Glomerular visceral epithelial cell (primary cell): ENCODE measurements around the gene WARS2.

Experiments used
- DNase-seq: peaks from one replicate; pipeline ENCODE4 v3.0.0-alpha.2; 2016; ENCODE audit errors: extremely low spot score

Gene WARS2

DNA sequence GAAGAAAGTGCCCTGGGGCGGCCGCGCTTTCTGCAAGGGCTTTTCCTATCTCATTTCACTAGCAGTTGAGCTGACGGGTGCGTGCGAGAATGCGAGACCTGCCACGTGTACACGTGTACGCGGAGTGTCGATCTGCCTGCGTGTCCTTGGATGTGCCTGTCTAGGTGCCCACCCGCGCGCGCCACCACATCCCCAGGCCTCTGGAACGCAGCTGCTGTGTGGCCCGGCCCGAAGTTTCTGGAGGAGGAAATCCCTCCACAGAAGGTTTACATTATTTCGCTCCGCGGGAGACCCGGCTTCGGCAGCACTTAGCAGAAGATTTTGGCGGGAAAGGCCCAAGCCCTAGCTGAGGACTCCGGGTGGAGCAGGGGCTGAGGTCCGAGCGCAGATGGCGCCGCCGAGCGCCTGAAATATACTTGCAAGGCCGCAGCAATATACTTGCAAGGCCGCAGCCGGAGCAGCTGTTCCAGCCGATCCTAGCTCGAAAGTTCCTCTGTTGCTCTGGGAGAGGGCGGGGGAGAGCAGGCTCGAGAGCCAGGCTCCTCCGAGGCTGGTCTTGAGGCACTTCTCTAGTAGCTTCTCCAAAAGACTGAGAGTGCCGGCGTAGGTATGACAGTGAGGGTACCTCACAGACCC is 156.2 kb downstream of the WARS2 start:
- peak; percentile 66 for DNase-seq

DNA sequence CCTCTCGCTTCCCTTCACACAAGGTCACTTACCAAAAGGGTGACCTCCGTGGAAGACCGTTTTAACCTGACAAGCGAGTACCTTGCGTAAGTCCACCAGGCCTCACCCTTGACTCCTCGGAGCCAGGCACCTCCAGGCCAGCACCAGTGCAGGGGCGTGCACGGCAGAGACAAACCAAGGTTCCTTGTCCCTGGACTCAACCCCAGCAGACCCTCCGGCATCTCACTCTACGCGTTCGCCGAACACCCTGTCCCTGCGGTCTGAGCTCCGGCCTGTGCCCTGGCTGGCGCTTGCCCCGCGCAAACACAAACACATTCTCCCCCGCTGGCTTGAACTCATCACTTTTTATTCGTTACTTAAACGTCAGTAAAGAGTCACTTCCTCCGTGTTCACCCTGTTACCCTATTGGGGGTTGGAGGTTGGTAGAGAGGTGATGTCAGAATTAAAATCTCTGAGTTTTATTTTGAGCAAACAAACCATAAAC is 156.9 kb downstream of the WARS2 start:
- DNase-seq: no peak

DNA sequence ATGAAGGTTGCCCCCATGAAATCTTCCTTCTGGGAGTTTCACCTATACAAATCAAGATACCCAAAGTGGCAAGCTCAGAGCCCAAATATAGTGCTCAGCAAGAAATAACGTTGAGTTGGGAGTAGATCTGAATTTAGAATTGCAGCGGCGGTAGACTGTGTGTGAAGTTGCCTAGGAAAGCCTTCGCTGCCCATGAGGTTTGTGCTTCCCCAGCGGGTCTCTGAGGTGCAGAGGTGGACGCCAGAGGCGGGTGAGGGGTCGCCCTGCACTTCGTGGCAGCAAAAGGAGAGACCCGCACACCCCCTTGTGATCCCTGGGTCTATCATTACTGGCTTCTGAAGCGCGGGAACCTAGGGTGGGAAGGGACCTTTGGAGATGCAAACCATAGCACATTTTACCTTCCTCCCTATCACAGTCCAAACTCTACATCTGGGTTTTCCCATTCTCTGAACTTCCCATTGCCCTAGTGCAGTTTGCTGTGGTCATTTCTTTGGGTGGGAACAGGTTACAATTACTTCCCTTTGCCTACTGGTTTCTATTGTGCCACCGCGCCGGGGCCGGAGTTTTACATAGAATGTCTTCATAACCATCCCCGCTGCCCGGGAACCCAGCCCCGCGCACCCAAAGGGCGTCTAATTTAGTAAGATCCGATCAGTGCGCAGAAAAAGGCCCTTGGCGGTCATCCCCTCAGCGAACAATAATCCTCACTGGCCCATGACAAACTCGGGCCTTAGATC is 157.5 kb downstream of the WARS2 start:
- DNase-seq: no peak

DNA sequence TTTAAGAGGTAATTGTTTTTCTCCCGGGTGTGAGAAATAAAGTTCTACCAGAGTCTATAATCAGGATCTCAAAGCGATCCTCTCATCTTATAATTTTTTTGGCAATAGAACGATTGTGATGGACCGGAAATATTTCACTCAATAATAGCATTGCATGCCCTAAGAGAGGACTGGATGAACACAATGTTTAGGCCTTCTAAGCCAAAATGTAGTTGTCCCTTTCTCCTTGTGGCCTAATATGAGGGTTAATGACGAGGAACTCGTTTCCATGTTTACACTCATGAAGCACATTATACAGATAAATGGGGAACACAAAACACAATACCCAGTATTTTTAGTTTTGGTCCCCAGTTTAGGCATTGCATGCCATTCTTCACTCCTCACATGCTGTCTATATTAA is 158.2 kb downstream of the WARS2 start:
- DNase-seq: no peak

DNA sequence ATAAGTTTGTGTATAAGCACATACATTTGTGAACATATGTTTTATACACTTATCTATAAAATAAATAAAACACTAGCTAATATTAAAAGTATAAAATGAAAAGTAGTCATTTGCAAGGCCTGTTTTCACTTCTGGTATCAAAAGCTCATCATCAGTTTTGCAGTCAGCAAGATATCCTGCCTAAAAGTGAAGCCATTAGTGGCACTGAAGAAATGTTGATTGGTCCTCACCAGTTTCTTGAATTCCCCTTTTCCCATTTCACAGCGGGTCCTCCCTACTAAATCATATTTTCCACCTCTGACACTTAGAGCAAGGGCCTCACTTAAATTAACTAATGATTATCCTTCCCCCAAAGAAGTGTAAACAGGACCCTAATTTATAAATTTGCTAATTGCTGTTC is 159.0 kb downstream of the WARS2 start:
- DNase-seq: no peak
